ENCODE results near the gene BPIFB3. TPM values are rescaled to one million over a fixed set of nuclear protein-coding genes. Genes with fewer than 3 reads are reported as not detected.

Gene BPIFB3
- total RNA-seq, 4 donors from 2014 or later, result not detected

- DNase-seq, result no peak
- no peak overlapping the region for H3K27ac ChIP-seq
- no peak overlapping the region for H3K4me3 ChIP-seq
- H3K36me3 ChIP-seq, result no peaks in the 10 kb centered on the region
- H3K9me3 ChIP-seq, result no peaks in the 10 kb centered on the region
- TF ChIP-seq, protein P1, sequence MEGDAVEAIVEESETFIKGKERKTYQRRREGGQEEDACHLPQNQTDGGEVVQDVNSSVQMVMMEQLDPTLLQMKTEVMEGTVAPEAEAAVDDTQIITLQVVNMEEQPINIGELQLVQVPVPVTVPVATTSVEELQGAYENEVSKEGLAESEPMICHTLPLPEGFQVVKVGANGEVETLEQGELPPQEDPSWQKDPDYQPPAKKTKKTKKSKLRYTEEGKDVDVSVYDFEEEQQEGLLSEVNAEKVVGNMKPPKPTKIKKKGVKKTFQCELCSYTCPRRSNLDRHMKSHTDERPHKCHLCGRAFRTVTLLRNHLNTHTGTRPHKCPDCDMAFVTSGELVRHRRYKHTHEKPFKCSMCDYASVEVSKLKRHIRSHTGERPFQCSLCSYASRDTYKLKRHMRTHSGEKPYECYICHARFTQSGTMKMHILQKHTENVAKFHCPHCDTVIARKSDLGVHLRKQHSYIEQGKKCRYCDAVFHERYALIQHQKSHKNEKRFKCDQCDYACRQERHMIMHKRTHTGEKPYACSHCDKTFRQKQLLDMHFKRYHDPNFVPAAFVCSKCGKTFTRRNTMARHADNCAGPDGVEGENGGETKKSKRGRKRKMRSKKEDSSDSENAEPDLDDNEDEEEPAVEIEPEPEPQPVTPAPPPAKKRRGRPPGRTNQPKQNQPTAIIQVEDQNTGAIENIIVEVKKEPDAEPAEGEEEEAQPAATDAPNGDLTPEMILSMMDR (IDR thresholded peaks at IDR 0.05), result no peak
- no peak for TF ChIP-seq POLR2A (IDR thresholded peaks at IDR 0.05)
- no peaks in the 10 kb centered on the region for H3K4me1 ChIP-seq
- H3K27me3 ChIP-seq, result no peaks in the 10 kb centered on the region
Observed at GRCh38 chr20:33068251-33068939, 14.7 kb downstream of the BPIFB3 start.

DNA sequence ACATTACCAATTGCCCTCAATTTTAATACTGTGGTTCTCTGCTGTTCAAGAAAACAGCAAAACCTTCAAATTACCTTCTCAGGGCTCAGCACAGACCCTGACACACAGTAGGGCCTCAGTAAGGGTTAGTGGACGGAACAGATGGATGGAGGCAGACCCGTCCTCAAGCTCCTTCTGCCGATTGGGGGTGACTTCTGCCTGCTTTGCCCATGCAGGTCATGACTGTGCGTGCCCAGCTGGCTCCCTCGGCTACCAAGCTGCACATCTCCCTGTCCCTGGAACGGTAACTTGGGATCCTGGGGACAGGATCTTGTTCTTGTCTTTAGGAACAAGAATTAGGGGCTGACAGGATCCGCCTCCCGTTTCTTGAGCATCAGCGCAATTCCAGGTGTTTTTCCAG lies 16.0 kb downstream of the BPIFB3 start:
- H3K36me3 ChIP-seq, result no peaks in the 10 kb centered on the region
- no peak overlapping the region for H3K27ac ChIP-seq
- H3K4me3 ChIP-seq, result no peak overlapping the region
- no peaks in the 10 kb centered on the region for H3K9me3 ChIP-seq
- H3K4me1 ChIP-seq, result no peaks in the 10 kb centered on the region
- H3K27me3 ChIP-seq, result no peaks in the 10 kb centered on the region
- no peak for DNase-seq
- TF ChIP-seq POLR2A (IDR thresholded peaks at IDR 0.05), result no peak

DNA sequence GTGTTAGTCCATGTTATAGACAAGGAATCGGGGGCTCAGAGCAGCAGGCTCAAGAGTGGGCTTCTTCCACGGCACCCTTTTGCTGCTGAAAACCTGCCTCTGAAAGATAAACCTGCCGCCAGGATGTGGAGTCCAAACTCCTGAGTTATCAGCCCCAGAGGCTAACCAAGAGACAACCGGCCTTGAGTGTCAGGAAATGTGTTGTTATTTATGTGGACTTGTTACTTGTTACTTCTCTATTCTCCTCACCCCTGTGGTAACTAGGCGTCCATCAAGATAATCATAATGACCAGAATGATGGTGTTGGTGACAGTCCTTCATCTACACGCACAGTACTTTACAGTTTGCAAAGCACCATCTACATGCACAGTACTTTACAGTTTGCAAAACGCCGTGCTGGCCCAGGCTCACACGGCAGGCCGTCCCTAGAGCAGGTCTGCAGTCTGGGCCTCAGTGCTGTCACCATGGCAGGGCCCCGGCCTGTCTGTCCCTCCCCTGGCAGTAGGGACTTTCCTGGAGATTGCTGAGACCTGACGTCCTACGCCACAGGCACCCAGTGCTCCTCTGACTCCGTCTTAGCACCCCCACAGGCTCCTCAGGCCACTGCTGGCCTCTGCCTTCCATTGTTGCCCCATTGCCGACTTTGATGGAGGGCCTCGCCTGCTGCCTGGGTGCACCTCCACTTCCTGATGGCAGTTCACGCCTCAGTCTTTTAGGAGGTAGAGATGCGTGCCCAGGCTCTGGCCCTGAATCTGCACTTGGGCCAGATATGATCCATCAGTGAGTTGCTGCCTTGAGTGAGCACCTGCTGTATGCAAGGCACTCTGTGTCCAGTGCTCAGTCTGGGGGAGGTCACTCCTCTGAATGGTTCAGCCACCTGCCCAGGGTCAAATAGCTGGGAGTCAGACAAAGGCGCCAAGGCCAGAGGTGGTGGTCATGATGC lies 16.7 kb downstream of the BPIFB3 start:
- TF ChIP-seq, protein P1 (IDR thresholded peaks at IDR 0.05), result no peak
- TF ChIP-seq POLR2A (IDR thresholded peaks at IDR 0.05), result no peak
- Histone ChIP-seq H3K36me3 (no peaks in the 10 kb centered on the region), H3K27ac (no peak overlapping the region), H3K4me3 (no peak overlapping the region), H3K9me3 (no peaks in the 10 kb centered on the region), H3K4me1 (no peaks in the 10 kb centered on the region), H3K27me3 (no peaks in the 10 kb centered on the region)
- DNase-seq, result no peak

DNA sequence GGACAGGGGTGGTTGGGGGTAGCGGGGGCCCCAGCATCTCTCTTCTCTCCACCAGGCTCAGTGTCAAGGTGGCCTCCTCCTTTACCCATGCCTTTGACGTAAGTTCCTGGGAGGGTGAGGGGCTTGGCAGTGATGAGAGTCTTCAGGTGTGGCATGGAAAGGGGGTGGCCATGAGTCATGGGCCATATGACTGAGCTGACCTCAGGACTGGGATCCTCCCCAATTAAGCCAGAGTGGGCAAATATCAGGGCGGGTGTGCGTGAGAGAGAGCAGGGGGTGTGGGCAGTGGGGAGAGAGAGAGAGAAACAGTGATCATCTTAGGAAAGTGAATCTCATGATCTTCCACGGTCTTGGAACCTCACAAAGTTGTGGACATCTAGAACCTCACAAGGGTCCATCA lies 17.5 kb downstream of the BPIFB3 start:
- no peaks in the 10 kb centered on the region for H3K4me1 ChIP-seq
- H3K36me3 ChIP-seq, result no peaks in the 10 kb centered on the region
- no peak for DNase-seq
- no peaks in the 10 kb centered on the region for H3K9me3 ChIP-seq
- no peak overlapping the region for H3K27ac ChIP-seq
- no peak for TF ChIP-seq POLR2A (IDR thresholded peaks at IDR 0.05)
- H3K4me3 ChIP-seq, result no peak overlapping the region
- no peaks in the 10 kb centered on the region for H3K27me3 ChIP-seq

DNA sequence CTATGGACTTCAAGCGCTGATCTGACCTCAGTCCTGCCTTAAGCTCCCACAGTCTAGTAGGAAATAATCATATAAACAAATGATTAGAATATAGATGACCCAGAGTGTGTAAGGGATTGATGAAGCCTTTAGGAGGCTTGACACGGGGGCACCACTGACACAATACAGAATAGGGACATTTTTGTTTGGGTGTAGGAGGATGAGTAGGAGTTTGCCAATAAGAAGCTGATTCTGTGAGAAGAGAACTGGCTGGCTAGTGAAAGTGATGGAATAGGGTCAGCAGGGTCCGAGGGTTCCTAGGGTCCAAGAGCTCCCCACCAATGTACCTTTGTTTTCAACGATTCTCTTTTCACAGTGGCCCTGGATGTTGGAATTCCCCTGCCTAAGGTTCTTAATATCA lies 18.7 kb downstream of the BPIFB3 start:
- Histone ChIP-seq H3K4me3 (no peak overlapping the region), H3K27ac (no peak overlapping the region), H3K36me3 (no peaks in the 10 kb centered on the region), H3K9me3 (no peaks in the 10 kb centered on the region), H3K4me1 (no peaks in the 10 kb centered on the region), H3K27me3 (no peaks in the 10 kb centered on the region)
- TF ChIP-seq POLR2A (IDR thresholded peaks at IDR 0.05), result no peak
- TF ChIP-seq, protein P1 (IDR thresholded peaks at IDR 0.05), result no peak
- DNase-seq, result no peak

GRCh38 chr20:33072813-33073212 lies 19.1 kb downstream of the BPIFB3 start:
- no peak for DNase-seq
- TF ChIP-seq POLR2A (IDR thresholded peaks at IDR 0.05), result no peak
- TF ChIP-seq, protein P1 (IDR thresholded peaks at IDR 0.05), result no peak
- Histone ChIP-seq H3K27me3 (no peaks in the 10 kb centered on the region), H3K36me3 (no peaks in the 10 kb centered on the region), H3K4me1 (no peaks in the 10 kb centered on the region), H3K9me3 (no peaks in the 10 kb centered on the region), H3K27ac (no peak overlapping the region), H3K4me3 (no peak overlapping the region)

Measured in Peyer's patch (tissue), 4 donors.